Rectal smooth muscle tissue (tissue), 1 donor: ENCODE data around the gene ADM2.
"Not testable (repeated sequence)": the region's sequence is repeated elsewhere in the genome, so short reads cannot be mapped to it uniquely, and the experiment has no call there.

Experiments used
- H3K27ac ChIP-seq: one replicate; pipeline ENCODE4 v1.7.0; 2013; ENCODE audit warnings: low read depth, low read length, inconsistent platforms
- H3K27me3 ChIP-seq: one replicate; pipeline ENCODE4 v1.7.0; 2013; ENCODE audit warnings: low read length; ENCODE audit not compliant: control insufficient read depth, insufficient read depth
- H3K36me3 ChIP-seq: one replicate; pipeline ENCODE4 v1.7.0; 2013; ENCODE audit warnings: low read length; ENCODE audit not compliant: control insufficient read depth, insufficient read depth
- H3K4me1 ChIP-seq: one replicate; pipeline ENCODE4 v1.7.0; 2013; ENCODE audit warnings: low read length; ENCODE audit not compliant: control insufficient read depth, insufficient read depth
- H3K4me3 ChIP-seq: one replicate; pipeline ENCODE4 v1.7.0; 2013; ENCODE audit warnings: low read length
- H3K9ac ChIP-seq: one replicate; pipeline ENCODE4 v1.7.0; 2013; ENCODE audit warnings: low read length

The ADM2 gene, protein sequence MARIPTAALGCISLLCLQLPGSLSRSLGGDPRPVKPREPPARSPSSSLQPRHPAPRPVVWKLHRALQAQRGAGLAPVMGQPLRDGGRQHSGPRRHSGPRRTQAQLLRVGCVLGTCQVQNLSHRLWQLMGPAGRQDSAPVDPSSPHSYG

DNA sequence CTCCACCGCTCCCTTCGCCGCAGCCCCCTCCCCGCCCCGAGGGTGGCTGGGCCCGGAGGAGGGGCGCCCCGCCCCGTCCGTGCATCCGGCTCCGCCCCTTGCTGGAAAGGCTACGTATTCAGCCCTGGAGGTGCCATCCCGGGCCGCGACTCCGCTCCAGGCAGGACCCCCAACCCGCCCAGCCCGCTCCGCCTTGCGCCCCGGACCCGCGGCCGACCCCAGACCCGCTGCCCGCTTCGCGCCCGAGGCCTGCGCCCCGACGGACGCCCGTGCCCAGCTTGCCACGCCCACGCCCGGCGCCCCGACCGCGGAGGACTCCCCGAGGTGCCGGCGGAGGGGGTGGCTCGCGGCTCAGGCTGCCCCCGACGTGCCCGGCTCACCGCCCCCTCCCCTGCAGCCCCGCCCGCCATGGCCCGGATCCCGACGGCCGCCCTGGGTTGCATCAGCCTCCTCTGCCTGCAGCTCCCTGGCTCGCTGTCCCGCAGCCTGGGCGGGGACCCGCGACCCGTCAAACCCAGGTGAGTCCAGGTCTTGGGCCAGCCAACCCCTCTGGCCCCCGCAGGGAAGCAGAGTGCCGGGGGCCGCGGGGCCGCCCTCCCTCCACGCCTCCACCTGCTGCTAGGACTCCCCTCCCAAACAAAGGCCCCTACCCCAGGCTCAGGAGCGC lies at the start of gene ADM2:
ADM2 (plus strand) TSS at position 104 of the 667 bp plus-strand sequence; CDS start at position 409, 305 bp downstream.
- no peaks in the 10 kb centered on the region for H3K36me3 ChIP-seq
- no peak within 1 kb of the TSS for H3K9ac ChIP-seq
- H3K4me1 ChIP-seq, result no peaks in the 10 kb centered on the region
- H3K4me3 ChIP-seq, result peak within 1 kb of the TSS; percentile 44
- peaks cover 13% of the 10 kb centered on the region for H3K27me3 ChIP-seq
- no peak within 1 kb of the TSS for H3K27ac ChIP-seq

GRCh38 chr22:50432131-50432876 lies 49.0 kb upstream of the ADM2 start:
- no peak overlapping the region for H3K4me3 ChIP-seq
- no peaks in the 10 kb centered on the region for H3K4me1 ChIP-seq
- peaks cover 35% of the 10 kb centered on the region for H3K36me3 ChIP-seq
- H3K27ac ChIP-seq, result no peak overlapping the region
- H3K9ac ChIP-seq, result no peak overlapping the region
- H3K27me3 ChIP-seq, result no peaks in the 10 kb centered on the region

DNA sequence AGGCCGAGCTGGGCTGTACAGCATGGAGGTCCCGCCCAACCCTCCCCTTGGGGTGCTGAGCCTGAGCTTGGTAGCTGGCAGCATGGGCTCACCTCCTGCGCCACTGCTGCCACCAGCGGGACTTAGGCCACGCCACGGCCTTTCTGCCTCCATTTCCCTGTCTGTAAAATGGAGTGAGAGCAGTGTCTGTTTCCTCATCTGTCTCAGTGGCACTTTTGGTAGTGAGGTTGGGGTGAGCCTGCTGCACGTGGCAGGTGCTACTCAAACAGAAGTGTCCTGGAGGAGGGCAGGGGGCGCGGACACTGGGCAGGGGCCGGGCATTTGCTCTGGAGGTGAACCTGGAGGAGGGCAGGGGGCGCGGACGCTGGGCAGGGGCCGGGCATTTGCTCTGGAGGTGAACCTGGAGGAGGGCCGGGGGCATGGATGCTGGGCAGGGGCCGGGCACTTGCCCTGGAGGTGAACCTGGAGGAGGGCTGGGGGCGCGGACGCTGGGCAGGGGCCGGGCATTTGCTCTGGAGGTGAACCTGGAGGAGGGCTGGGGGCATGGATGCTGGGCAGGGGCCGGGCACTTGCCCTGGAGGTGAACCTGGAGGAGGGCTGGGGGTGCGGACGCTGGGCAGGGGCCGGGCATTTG lies 48.3 kb upstream of the ADM2 start:
- H3K4me1 ChIP-seq, H3K27me3 ChIP-seq, H3K27ac ChIP-seq, H3K9ac ChIP-seq, H3K4me3 ChIP-seq: not testable (repeated sequence)
- peaks cover 36% of the 10 kb centered on the region for H3K36me3 ChIP-seq

GRCh38 chr22:50434849-50435248 lies 46.5 kb upstream of the ADM2 start:
- peaks cover 47% of the 10 kb centered on the region for H3K36me3 ChIP-seq
- no peak overlapping the region for H3K27ac ChIP-seq
- no peaks in the 10 kb centered on the region for H3K4me1 ChIP-seq
- H3K27me3 ChIP-seq, result no peaks in the 10 kb centered on the region
- H3K9ac ChIP-seq, result no peak overlapping the region
- H3K4me3 ChIP-seq, result no peak overlapping the region

DNA sequence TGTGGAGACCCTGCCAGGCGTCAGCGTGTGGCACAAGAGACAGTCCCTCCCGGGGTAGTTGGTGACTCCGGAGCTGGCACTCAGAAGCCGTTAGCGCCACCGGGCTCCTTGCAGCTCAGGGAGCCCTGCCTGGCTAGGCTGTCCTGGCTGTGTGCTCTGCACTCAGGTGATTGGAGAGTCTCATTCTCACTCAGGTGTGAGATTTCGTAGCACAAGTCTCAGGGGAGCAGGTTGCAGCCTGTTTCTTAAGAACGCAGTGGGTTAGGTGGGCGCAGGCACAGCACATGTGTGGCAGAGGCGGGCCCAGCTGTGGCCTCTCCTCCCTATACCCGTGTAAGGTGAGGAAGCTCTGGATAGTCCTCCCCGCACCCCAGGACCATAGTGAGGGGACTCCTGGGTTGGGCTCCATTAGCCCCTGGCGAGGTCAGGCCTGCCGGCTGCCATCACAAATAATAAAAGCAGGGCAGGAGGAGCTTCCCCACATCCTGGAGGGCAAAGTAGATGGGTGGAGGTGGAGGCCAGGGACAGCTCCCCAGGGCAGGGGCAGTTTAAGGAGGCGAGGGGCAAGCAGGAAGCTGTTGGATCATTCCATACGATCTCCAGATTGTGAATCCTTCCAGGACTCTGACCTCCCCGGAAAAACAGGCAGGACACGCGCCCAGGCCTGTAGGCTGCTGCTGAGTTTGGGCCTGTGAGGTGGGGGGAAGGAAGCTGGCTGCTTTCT lies 45.9 kb upstream of the ADM2 start:
- H3K27me3 ChIP-seq, result no peaks in the 10 kb centered on the region
- H3K36me3 ChIP-seq, result peaks cover 47% of the 10 kb centered on the region

DNA sequence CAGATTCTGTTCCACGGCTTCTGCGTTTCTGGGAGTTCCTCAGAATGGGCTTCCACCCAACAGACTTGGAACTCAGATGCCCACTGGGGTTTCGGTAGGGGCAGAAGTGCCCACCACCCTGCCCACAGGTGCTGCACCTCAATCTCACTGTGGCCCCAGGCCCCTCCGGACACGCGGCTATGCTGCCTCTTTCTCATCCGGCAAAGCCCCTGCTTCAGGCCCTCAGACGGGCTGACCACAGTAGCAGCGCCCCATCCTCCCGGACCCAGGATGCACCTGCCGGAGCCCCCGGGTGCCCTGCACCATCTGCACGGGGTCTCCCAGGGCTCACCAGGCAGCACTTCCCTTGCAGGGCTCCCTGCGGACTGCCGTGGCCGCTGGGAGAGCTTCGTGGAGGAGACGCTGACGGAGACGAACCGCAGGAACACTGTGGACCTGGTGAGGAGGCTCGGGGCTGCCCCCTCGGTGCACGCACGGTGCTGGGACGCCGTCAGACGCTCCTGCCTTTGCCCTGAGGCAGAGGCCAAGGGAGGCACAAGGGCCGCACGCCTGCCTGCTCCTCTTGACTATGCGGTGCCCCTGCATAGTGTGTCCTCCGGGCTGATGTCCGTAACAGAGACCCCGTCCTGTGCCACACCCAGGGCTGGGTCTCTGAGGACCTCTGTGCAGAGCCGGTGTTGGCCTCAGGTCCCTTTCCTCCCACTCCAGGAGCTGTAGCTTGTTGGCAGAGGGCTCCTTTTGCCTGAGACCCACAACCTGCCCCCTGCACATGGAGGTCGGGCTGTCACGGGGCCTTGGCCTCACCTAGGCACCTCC lies 45.1 kb upstream of the ADM2 start:
- Histone ChIP-seq H3K4me1 (no peaks in the 10 kb centered on the region), H3K27ac (no peak overlapping the region), H3K4me3 (no peak overlapping the region), H3K9ac (no peak overlapping the region), H3K36me3 (peaks cover 47% of the 10 kb centered on the region), H3K27me3 (no peaks in the 10 kb centered on the region)

More for the DNA sequence above, 45.9 kb upstream of the ADM2 start:
- Histone ChIP-seq H3K27ac (no peak overlapping the region), H3K9ac (no peak overlapping the region), H3K4me3 (no peak overlapping the region), H3K4me1 (no peaks in the 10 kb centered on the region)

GRCh38 chr22:50436841-50437341 lies 44.5 kb upstream of the ADM2 start:
- Histone ChIP-seq H3K4me1 (no peaks in the 10 kb centered on the region), H3K27ac (no peak overlapping the region), H3K27me3 (no peaks in the 10 kb centered on the region), H3K4me3 (no peak overlapping the region), H3K9ac (no peak overlapping the region), H3K36me3 (peaks cover 40% of the 10 kb centered on the region)

DNA sequence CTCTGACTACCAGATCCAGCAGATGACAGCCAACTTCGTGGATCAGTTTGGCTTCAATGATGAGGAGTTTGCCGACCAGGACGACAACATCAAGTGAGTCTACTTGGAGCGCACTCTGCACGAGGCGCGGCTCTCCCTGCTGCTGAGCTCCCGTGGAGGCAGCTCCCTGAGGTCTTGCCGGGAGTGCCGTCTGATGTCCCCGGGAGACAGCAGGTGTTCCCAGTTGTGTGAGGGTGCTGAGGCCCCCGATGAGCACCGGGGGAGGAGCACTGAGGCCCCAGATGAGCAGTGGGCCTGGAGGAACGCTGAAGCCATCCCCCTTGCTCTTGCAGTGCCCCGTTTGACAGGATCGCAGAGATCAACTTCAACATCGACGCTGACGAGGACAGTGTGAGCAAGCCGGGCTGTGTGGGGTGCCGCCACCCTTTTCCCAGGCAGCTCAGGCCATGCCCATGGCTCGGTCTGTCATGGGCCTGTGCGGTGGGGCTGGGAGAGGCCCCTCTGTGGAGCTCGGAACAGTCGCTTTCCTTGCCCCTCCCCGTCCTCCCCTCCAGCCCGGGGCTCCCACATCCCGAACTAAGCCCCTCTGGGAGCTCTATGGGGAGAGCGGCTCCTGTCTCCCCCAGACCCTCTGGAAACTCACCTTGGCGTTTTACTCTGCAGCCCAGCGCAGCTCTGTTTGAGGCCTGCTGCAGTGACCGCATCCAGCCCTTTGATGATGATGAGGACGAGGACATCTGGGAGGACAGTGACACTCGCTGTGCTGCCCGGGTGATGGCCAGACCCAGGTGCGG lies 43.6 kb upstream of the ADM2 start:
- Histone ChIP-seq H3K4me1 (no peaks in the 10 kb centered on the region), H3K4me3 (no peak overlapping the region), H3K9ac (no peak overlapping the region), H3K27me3 (no peaks in the 10 kb centered on the region), H3K27ac (no peak overlapping the region), H3K36me3 (peaks cover 35% of the 10 kb centered on the region)

GRCh38 chr22:50438305-50439275 lies 42.8 kb upstream of the ADM2 start:
- Histone ChIP-seq H3K36me3 (peaks cover 35% of the 10 kb centered on the region), H3K9ac (no peak overlapping the region), H3K27ac (no peak overlapping the region), H3K4me3 (no peak overlapping the region), H3K27me3 (no peaks in the 10 kb centered on the region), H3K4me1 (no peaks in the 10 kb centered on the region)

GRCh38 chr22:50439314-50439870 lies 42.0 kb upstream of the ADM2 start:
- Histone ChIP-seq H3K27ac (no peak overlapping the region), H3K4me1 (no peaks in the 10 kb centered on the region), H3K9ac (no peak overlapping the region), H3K36me3 (peaks cover 36% of the 10 kb centered on the region), H3K4me3 (no peak overlapping the region), H3K27me3 (no peaks in the 10 kb centered on the region)
